Stimulated activated CD4-positive, alpha-beta T cell treated with anti-CD3 and anti-CD28 coated beads, Interleukin-4, amount 100 ng/mL, for 1 hour (primary cell): ENCODE results near the gene WDR37.
A peak's percentile ranks its signal among the peaks of the same experiment; 100 is the strongest.
"Not testable (repeated sequence)": the region's sequence is repeated elsewhere in the genome, so short reads cannot be mapped to it uniquely, and the experiment has no call there.

Source experiments
- DNase-seq: peaks from one replicate; pipeline ENCODE4 v3.0.0-alpha.2; 2020

The WDR37 gene

GRCh38 chr10:1109795-1110673 lies 53.8 kb downstream of the WDR37 start:
- peak; percentile 77 for DNase-seq

GRCh38 chr10:1110674-1111119 lies 54.5 kb downstream of the WDR37 start:
- no peak for DNase-seq

GRCh38 chr10:1114315-1114714 lies 58.1 kb downstream of the WDR37 start:
- no peak for DNase-seq

GRCh38 chr10:1114719-1115606 lies 58.8 kb downstream of the WDR37 start:
- no peak for DNase-seq

- DNase-seq, result no peak
Observed at GRCh38 chr10:1115607-1115955, 59.4 kb downstream of the WDR37 start.

GRCh38 chr10:1116051-1116450 lies 59.9 kb downstream of the WDR37 start:
- no peak for DNase-seq

GRCh38 chr10:1116696-1117280 lies 60.6 kb downstream of the WDR37 start:
- no peak for DNase-seq

- no peak for DNase-seq
Observed at GRCh38 chr10:1117651-1118050, 61.5 kb downstream of the WDR37 start.

- not testable (repeated sequence) for DNase-seq
Observed at GRCh38 chr10:1118318-1118717, 62.1 kb downstream of the WDR37 start.

GRCh38 chr10:1119027-1119426 lies 62.8 kb downstream of the WDR37 start:
- DNase-seq, result no peak

- no peak for DNase-seq
Observed at GRCh38 chr10:1119501-1119900, 63.3 kb downstream of the WDR37 start.

GRCh38 chr10:1120306-1120705 lies 64.1 kb downstream of the WDR37 start:
- DNase-seq, result no peak

GRCh38 chr10:1120801-1121211 lies 64.6 kb downstream of the WDR37 start:
- no peak for DNase-seq

GRCh38 chr10:1121271-1121970 lies 65.2 kb downstream of the WDR37 start:
- no peak for DNase-seq

- no peak for DNase-seq
Observed at GRCh38 chr10:1122349-1122748, 66.2 kb downstream of the WDR37 start.

- no peak for DNase-seq
Observed at GRCh38 chr10:1123198-1123597, 67.0 kb downstream of the WDR37 start.

GRCh38 chr10:1123972-1124371 lies 67.8 kb downstream of the WDR37 start:
- no peak for DNase-seq

GRCh38 chr10:1124796-1125195 lies 68.6 kb downstream of the WDR37 start:
- no peak for DNase-seq

- DNase-seq, result no peak
Observed at GRCh38 chr10:1126461-1126860, 70.3 kb downstream of the WDR37 start.

GRCh38 chr10:1127629-1128028 lies 71.4 kb downstream of the WDR37 start:
- no peak for DNase-seq

- DNase-seq, result no peak
Observed at GRCh38 chr10:1128115-1128514, 71.9 kb downstream of the WDR37 start.

GRCh38 chr10:1128649-1129048 lies 72.5 kb downstream of the WDR37 start:
- no peak for DNase-seq

- DNase-seq, result no peak
Observed at GRCh38 chr10:1130226-1130625, 74.0 kb downstream of the WDR37 start.
